NCI-H524 treated with DMSO at 0.1 percent for 48 hours (cell line): ENCODE results near the gene DNAH2.

Experiments used
- DNase-seq: peaks from one replicate; lab custom pipeline; 2025; lab: John Stamatoyannopoulos, UW

Gene DNAH2

DNA sequence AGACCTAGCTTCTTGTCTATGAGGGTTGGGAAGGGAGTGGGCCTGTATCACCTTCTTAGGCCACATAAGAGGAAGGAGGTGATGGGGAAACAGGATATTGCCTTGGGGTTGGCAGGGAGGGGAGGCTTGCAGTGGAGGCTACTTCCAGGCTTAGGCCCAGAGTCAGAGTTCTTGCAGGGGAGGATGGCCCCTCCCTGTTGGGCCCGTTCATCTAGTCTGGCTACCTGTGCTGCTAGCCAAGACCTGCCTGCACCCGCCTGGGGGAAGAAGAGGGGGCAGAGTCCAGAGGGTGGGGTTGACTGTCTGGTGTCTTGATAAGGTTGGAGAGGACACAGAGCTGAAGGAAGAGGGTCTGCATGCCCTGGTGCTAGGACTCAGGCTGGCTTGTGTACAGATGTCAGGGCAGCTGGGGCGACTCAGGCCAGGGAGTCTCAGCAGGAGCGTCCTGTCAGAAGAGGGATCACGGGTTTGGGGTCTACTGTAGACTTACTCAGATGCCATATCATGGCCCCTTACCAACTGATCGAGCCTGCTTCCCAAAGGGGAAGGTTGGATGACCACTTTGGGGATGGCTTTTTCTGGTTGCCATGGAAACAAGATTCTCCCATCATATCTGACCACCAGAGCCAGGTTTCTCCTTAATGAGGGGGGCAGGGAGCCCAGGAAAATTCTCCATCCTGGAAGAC lies 121.8 kb downstream of the DNAH2 start:
- no peak for DNase-seq

DNA sequence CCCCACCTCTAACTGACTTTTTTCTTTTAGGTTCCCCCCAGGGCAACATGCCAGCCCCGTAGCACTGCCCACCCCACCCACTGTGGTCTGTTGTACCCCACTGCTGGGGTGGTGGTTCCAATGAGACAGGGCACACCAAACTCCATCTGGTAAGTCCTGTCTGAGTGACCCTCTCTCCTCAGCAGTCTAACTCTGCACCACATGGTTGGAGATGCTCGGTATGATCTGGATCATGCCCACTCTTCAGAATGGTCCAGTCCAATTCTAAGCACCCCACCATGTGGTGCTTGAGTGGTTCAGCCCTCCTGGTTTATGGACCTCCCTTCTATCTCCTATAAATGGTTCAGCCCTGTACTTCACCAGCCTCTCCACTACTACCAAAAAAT lies 122.3 kb downstream of the DNAH2 start:
- no peak for DNase-seq

DNA sequence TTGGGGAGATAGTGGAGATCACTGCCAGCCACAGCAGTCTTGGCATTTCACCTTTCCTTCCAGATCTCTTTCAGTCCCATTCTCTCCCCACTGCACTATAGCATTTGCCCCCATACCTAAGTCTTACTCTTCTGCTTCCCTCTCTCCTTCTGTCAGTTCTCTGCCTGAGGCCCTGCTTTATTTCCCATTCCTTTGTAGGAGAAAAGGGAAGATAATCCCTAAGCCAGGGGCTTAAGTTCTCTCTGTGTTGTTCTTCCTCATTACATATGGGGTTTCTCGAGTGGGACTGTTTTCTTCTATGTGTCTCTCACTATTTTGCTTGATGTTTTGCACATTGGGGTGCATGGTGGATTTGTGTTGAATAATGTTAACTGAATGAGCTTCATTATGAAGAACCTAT lies 122.9 kb downstream of the DNAH2 start:
- DNase-seq: no peak

DNA sequence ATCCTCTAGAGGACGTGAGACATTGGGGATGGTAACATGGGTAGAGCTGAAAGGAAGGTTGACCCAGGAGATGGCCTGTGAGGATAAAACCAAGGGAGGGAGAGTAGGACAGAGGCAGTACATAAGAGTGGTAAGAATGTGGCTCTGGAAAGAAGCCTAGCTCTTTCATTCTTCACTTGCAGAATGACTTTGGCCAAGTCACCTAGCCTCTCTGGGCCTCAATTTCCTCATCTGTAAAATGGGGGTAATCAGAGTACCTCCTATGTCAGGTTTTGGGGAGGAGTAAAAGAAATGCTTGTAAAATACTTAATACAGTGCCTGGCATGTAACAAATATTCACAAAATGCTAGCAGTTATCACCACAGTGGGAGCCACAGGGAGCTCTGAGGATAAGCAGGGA lies 123.3 kb downstream of the DNAH2 start:
- DNase-seq: no peak

GRCh38 chr17:7841396-7841914 lies 123.9 kb downstream of the DNAH2 start:
- DNase-seq: no peak

DNA sequence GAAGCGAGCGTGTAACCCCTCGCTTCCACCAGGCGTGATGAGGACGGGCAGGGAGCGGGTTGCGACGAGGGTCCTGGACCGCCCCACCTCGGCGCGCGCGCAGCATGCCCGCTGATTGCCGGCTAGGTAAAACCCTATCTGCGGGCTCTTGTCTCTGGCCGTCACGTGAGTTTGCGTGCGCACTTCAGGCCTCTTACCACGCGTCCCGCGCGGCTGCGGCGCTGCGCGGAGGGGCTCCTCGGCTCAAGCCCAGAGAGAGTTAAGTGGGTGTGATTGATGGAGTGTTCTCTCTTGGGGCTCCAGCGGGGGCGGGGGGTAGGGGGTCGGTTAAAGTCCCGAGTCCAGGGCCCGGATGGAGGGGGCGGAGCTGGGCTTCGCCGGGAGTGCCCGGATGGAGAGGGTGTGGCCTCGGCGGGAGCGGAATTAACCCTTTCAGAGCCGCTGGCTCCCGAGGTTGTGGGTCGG lies 124.4 kb downstream of the DNAH2 start:
- DNase-seq: no peak

GRCh38 chr17:7842380-7843256 lies 125.1 kb downstream of the DNAH2 start:
- DNase-seq: no peak

DNA sequence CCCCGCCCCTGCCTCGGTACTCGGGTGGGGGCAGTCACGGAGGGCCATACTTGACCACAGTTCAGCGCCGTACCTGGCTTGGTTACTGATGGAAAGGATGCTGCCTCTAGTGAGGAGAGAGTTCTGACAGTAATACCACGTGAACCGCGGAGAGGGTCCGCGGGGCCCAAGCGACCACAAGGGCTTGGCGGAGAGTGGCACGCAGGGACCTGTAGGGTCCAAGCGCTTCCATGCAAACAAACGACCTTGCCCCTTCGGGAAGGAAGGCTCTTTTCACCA lies 125.7 kb downstream of the DNAH2 start:
- DNase-seq: no peak

- DNase-seq: no peak
Observed at GRCh38 chr17:7843536-7844291, 126.2 kb downstream of the DNAH2 start.

- DNase-seq: no peak
Observed at GRCh38 chr17:7844292-7845154, 127.0 kb downstream of the DNAH2 start.

DNA sequence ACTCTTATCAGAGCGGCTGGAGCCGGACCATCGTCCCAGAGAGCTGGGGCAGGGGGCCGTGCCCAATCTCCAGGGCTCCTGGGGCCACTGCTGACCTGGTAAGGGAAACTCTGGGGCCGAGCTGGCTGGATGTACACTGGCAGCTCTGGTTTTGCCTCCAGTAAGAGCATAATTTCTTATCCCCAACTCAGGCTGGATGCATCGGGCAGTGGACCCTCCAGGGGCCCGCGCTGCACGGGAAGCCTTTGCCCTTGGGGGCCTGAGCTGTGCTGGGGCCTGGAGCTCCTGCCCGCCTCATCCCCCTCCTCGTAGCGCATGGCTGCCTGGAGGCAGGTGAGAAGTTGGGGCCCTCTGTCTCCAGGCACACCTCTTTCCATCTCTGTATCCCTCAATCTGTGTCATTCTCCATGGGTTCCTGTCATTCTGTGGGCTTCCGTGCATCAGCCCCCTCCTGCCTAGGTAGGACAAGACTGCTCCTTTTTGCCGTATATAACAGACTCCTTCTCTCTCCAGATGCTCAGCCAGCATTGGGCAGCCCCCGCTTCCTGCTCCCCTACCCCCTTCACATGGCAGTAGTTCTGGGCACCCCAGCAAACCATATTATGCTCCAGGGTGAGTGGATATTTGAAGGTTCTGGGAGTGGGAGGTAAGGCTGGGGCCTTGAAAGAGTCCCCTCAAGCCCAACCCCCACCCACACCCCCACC lies 128.0 kb downstream of the DNAH2 start:
- no peak for DNase-seq

DNA sequence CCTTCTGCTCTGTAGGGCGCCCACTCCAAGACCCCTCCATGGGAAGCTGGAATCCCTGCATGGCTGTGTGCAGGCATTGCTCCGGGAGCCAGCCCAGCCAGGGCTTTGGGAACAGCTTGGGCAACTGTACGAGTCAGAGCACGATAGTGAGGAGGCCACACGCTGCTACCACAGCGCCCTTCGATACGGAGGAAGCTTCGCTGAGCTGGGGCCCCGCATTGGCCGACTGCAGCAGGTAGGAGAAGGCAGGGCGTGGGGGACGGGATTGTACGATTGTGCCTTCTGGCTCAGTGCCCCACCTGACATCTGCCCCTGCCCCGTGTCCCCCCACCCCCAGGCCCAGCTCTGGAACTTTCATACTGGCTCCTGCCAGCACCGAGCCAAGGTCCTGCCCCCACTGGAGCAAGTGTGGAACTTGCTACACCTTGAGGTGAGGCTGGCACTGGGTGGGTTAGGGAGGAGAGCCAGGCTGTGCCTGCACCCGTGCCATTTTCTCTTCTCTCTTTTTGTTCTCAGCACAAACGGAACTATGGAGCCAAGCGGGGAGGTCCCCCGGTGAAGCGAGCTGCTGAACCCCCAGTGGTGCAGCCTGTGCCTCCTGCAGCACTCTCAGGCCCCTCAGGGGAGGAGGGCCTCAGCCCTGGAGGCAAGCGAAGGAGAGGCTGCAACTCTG lies 128.7 kb downstream of the DNAH2 start:
- DNase-seq: no peak

- DNase-seq: no peak
Observed at GRCh38 chr17:7846765-7847661, 129.5 kb downstream of the DNAH2 start.

GRCh38 chr17:7848131-7848579 lies 130.6 kb downstream of the DNAH2 start:
- no peak for DNase-seq

GRCh38 chr17:7848739-7849129 lies 131.2 kb downstream of the DNAH2 start:
- DNase-seq: no peak

GRCh38 chr17:7849130-7849750 lies 131.7 kb downstream of the DNAH2 start:
- DNase-seq: no peak

GRCh38 chr17:7849751-7850504 lies 132.4 kb downstream of the DNAH2 start:
- DNase-seq: no peak
